ENCODE data around the gene MUC15.

The MUC15 gene

GRCh38 chr11:26572770-26573402, 823 bp upstream of the MUC15 start:
- no peak for DNase-seq

- no peak for DNase-seq
Observed at GRCh38 chr11:26569646-26570045, 2.4 kb downstream of the MUC15 start.

GRCh38 chr11:26558190-26558589, 13.9 kb downstream of the MUC15 start:
- no peak for DNase-seq

GRCh38 chr11:26557666-26558065, 14.4 kb downstream of the MUC15 start:
- DNase-seq = no peak

- no peak for DNase-seq
Observed at GRCh38 chr11:26556582-26556981, 15.5 kb downstream of the MUC15 start.

- DNase-seq = no peak
Observed at GRCh38 chr11:26554455-26554854, 17.6 kb downstream of the MUC15 start.

GRCh38 chr11:26553182-26553581, 18.9 kb downstream of the MUC15 start:
- no peak for DNase-seq

- DNase-seq = no peak
Observed at GRCh38 chr11:26551186-26551801, 20.8 kb downstream of the MUC15 start.

GRCh38 chr11:26550022-26550421, 22.0 kb downstream of the MUC15 start:
- DNase-seq = no peak

GRCh38 chr11:26549176-26549575, 22.9 kb downstream of the MUC15 start:
- no peak for DNase-seq

- DNase-seq = no peak
Observed at GRCh38 chr11:26541870-26542269, 30.2 kb downstream of the MUC15 start.

GRCh38 chr11:26539517-26539916, 32.5 kb downstream of the MUC15 start:
- no peak for DNase-seq

- no peak for DNase-seq
Observed at GRCh38 chr11:26537341-26537740, 34.7 kb downstream of the MUC15 start.

- DNase-seq = no peak
Observed at GRCh38 chr11:26527685-26528084, 44.4 kb downstream of the MUC15 start.

- DNase-seq = no peak
Observed at GRCh38 chr11:26522912-26523610, 49.0 kb downstream of the MUC15 start.

- no peak for DNase-seq
Observed at GRCh38 chr11:26519469-26519868, 52.6 kb downstream of the MUC15 start.

GRCh38 chr11:26512196-26512595, 59.9 kb downstream of the MUC15 start:
- no peak for DNase-seq

GRCh38 chr11:26510756-26511155, 61.3 kb downstream of the MUC15 start:
- no peak for DNase-seq

- no peak for DNase-seq
Observed at GRCh38 chr11:26510164-26510563, 61.9 kb downstream of the MUC15 start.
